Activated CD4-positive, alpha-beta T cell treated with anti-CD3 and anti-CD28 coated beads, Interleukin-2, amount 50 U/mL, for 24 hours (primary cell): ENCODE measurements around the gene PHKG1.
"Not testable (repeated sequence)": the region's sequence is repeated elsewhere in the genome, so short reads cannot be mapped to it uniquely, and the experiment has no call there.

Source experiments
- DNase-seq, 2 donors: peaks; one replicate each; pipeline ENCODE4 v3.0.0-alpha.2; 2020; ENCODE audit warnings: low read depth in 1 of 2, low spot score in 1 of 2

PHKG1 gene

GRCh38 chr7:56083150-56083785 lies 9.5 kb downstream of the PHKG1 start:
- no peak for DNase-seq

GRCh38 chr7:56081626-56082340 lies 11.0 kb downstream of the PHKG1 start:
- DNase-seq = no peak

- DNase-seq = not testable (repeated sequence)
These were observed 11.9 kb downstream of the PHKG1 start for GRCh38 chr7:56080726-56081435.

GRCh38 chr7:56079450-56080185 lies 13.1 kb downstream of the PHKG1 start:
- no peak for DNase-seq

- no peak for DNase-seq
These were observed 14.6 kb downstream of the PHKG1 start for GRCh38 chr7:56078196-56078595.

GRCh38 chr7:56077681-56078080 lies 15.1 kb downstream of the PHKG1 start:
- DNase-seq = no peak

- peak; percentile 45 to 53 for DNase-seq
These were observed 18.4 kb downstream of the PHKG1 start for GRCh38 chr7:56074371-56074791.

- DNase-seq = not testable (repeated sequence)
These were observed 26.4 kb downstream of the PHKG1 start for GRCh38 chr7:56066376-56066775.

- DNase-seq = peak; percentile 81 to 83
These were observed 28.7 kb downstream of the PHKG1 start, which contains the start of gene SUMF2 for GRCh38 chr7:56063882-56064625. Gene SUMF2 (plus strand): TSS chr7:56064286. CDS start chr7:56064312, 26 bp downstream.

- no peak for DNase-seq
These were observed 29.3 kb downstream of the PHKG1 start for GRCh38 chr7:56063500-56063881.

GRCh38 chr7:56062382-56062781 lies 30.4 kb downstream of the PHKG1 start:
- no peak for DNase-seq

GRCh38 chr7:56053993-56054392 lies 38.8 kb downstream of the PHKG1 start:
- DNase-seq = no peak

GRCh38 chr7:56053379-56053778 lies 39.4 kb downstream of the PHKG1 start:
- DNase-seq = no peak

- peak; percentile 78 to 94 for DNase-seq
These were observed 41.2 kb downstream of the PHKG1 start, which contains the start of the genes CCT6A and PSPH for GRCh38 chr7:56051339-56052191. Gene CCT6A (plus strand): TSS chr7:56051765. CDS start chr7:56051849, 84 bp downstream. Gene PSPH (minus strand): TSS chr7:56051444. CDS start chr7:56021212, 30,232 bp downstream.

- no peak for DNase-seq
These were observed 41.8 kb downstream of the PHKG1 start for GRCh38 chr7:56051053-56051338.

GRCh38 chr7:56048763-56049162 lies 44.0 kb downstream of the PHKG1 start:
- not testable (repeated sequence) for DNase-seq

GRCh38 chr7:56048245-56048644 lies 44.5 kb downstream of the PHKG1 start:
- no peak for DNase-seq

- not testable (repeated sequence) for DNase-seq
These were observed 45.2 kb downstream of the PHKG1 start for GRCh38 chr7:56047446-56048116.
